Neural crest cell (in vitro differentiated cells): ENCODE data around the gene SMARCA1. TPM values are rescaled to one million over a fixed set of nuclear protein-coding genes. Genes with fewer than 3 reads are reported as not detected.
A peak's percentile ranks its signal among the peaks of the same experiment; 100 is the strongest.

Experiments used
- DNase-seq: peaks from one replicate; pipeline ENCODE4 v3.0.0; 2021; ENCODE audit warnings: low read depth, mixed read lengths, low spot score
- H3K27ac Mint-ChIP-seq: one replicate; pipeline ENCODE4 v1.8.0; 2021; ENCODE audit warnings: mild to moderate bottlenecking, mixed read lengths; ENCODE audit not compliant: unreplicated experiment
- H3K27me3 Mint-ChIP-seq: 2 replicates; pipeline ENCODE4 v1.8.0; 2021; ENCODE audit warnings: low read depth, mild to moderate bottlenecking, mixed read lengths
- H3K36me3 Mint-ChIP-seq: 2 replicates; pipeline ENCODE4 v1.8.0; 2021; ENCODE audit warnings: low read depth, mild to moderate bottlenecking, mixed read lengths
- H3K4me1 Mint-ChIP-seq: 2 replicates; pipeline ENCODE4 v1.8.0; 2021; ENCODE audit warnings: mixed read lengths
- H3K4me3 Mint-ChIP-seq: one replicate; pipeline ENCODE4 v1.8.0; 2021; ENCODE audit warnings: mild to moderate bottlenecking, mixed read lengths
- H3K9me3 Mint-ChIP-seq: 2 replicates; pipeline ENCODE4 v1.8.0; 2021; ENCODE audit warnings: mixed read lengths
- total RNA-seq: library from RNA; stranded (reverse); gene quantifications from 2 replicates; pipeline ENCODE4 v1.2.1, GENCODE V29; 2021
- TF ChIP-seq, protein P1 (sequence below): fragments of 200-600 bp; sonication (generic); conservative IDR thresholded peaks from 2 replicates; pipeline ENCODE4 v1.5.0; 2021; ENCODE audit warnings: antibody characterized with exemption, mild to moderate bottlenecking

The SMARCA1 gene
- total RNA-seq, 1 donor from 2014 or later, result 122 TPM

DNA sequence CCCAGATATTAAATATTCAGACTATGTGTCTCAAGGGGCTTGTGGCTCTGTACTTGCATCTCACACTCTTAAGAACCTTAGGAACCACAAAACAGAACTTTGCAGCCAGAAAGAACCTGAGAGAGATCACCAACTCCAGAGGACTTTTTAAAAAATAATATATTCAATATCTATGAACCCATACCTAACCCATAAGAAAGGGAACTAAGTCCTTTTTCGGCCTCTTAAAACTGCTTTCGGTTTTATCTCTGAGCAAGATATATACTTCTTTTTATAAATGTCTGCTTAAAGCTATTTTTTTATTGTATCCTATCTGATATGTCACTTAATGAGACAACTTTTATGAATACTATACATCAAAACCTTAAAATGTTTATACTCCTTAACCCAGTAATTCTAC, 10.9 kb downstream of the SMARCA1 start:
- Mint-ChIP-seq H3K4me3 (no peak overlapping the region), H3K36me3 (peaks cover 26% of the 10 kb centered on the region), H3K4me1 (peaks cover 11% of the 10 kb centered on the region), H3K27ac (no peak overlapping the region), H3K27me3 (no peaks in the 10 kb centered on the region), H3K9me3 (no peaks in the 10 kb centered on the region)
- DNase-seq, result no peak
- TF ChIP-seq, protein P1, sequence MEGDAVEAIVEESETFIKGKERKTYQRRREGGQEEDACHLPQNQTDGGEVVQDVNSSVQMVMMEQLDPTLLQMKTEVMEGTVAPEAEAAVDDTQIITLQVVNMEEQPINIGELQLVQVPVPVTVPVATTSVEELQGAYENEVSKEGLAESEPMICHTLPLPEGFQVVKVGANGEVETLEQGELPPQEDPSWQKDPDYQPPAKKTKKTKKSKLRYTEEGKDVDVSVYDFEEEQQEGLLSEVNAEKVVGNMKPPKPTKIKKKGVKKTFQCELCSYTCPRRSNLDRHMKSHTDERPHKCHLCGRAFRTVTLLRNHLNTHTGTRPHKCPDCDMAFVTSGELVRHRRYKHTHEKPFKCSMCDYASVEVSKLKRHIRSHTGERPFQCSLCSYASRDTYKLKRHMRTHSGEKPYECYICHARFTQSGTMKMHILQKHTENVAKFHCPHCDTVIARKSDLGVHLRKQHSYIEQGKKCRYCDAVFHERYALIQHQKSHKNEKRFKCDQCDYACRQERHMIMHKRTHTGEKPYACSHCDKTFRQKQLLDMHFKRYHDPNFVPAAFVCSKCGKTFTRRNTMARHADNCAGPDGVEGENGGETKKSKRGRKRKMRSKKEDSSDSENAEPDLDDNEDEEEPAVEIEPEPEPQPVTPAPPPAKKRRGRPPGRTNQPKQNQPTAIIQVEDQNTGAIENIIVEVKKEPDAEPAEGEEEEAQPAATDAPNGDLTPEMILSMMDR, result no peak

GRCh38 chrX:129511689-129512088, 11.6 kb downstream of the SMARCA1 start:
- no peaks in the 10 kb centered on the region for H3K27me3 Mint-ChIP-seq
- H3K4me1 Mint-ChIP-seq, result peaks cover 11% of the 10 kb centered on the region
- no peaks in the 10 kb centered on the region for H3K9me3 Mint-ChIP-seq
- H3K4me3 Mint-ChIP-seq, result no peak overlapping the region
- TF ChIP-seq, protein P1, result no peak
- DNase-seq, result no peak
- H3K27ac Mint-ChIP-seq, result peak overlapping the region; percentile 78
- H3K36me3 Mint-ChIP-seq, result peaks cover 31% of the 10 kb centered on the region

GRCh38 chrX:129510331-129510730, 13.0 kb downstream of the SMARCA1 start:
- no peak for DNase-seq
- H3K27me3 Mint-ChIP-seq, result no peaks in the 10 kb centered on the region
- H3K4me3 Mint-ChIP-seq, result no peak overlapping the region
- no peaks in the 10 kb centered on the region for H3K9me3 Mint-ChIP-seq
- H3K27ac Mint-ChIP-seq, result no peak overlapping the region
- TF ChIP-seq, protein P1, result no peak
- peaks cover 11% of the 10 kb centered on the region for H3K4me1 Mint-ChIP-seq
- H3K36me3 Mint-ChIP-seq, result peaks cover 33% of the 10 kb centered on the region

- no peak overlapping the region for H3K4me3 Mint-ChIP-seq
- no peak for DNase-seq
- TF ChIP-seq, protein P1, result no peak
- no peaks in the 10 kb centered on the region for H3K27me3 Mint-ChIP-seq
- no peaks in the 10 kb centered on the region for H3K9me3 Mint-ChIP-seq
- peaks cover 22% of the 10 kb centered on the region for H3K36me3 Mint-ChIP-seq
- H3K27ac Mint-ChIP-seq, result no peak overlapping the region
- H3K4me1 Mint-ChIP-seq, result no peaks in the 10 kb centered on the region
Observed at GRCh38 chrX:129497146-129497843, 26.0 kb downstream of the SMARCA1 start.

DNA sequence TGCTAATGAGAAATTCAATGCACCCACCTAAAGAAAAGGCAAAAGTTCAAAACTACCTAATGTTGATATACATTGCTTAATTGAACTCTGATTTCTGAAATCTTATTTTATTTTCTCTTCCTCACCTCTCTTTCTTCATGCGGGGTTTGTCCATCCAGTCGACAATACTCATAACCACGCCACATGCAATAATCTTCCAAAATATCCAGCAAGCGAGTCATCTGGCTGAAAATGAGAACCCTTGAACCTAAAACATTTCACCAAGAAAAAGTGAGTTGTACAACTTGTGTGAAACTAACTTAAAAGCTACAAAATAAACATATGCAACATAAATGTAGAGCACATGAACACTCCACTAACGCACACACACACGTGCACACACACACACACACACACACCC, 26.7 kb downstream of the SMARCA1 start:
- no peaks in the 10 kb centered on the region for H3K27me3 Mint-ChIP-seq
- no peak overlapping the region for H3K4me3 Mint-ChIP-seq
- no peak for DNase-seq
- peaks cover 19% of the 10 kb centered on the region for H3K36me3 Mint-ChIP-seq
- H3K4me1 Mint-ChIP-seq, result no peaks in the 10 kb centered on the region
- no peaks in the 10 kb centered on the region for H3K9me3 Mint-ChIP-seq
- TF ChIP-seq, protein P1, result no peak
- no peak overlapping the region for H3K27ac Mint-ChIP-seq
